ENCODE data around the gene PLCB1.

PLCB1 gene

DNA sequence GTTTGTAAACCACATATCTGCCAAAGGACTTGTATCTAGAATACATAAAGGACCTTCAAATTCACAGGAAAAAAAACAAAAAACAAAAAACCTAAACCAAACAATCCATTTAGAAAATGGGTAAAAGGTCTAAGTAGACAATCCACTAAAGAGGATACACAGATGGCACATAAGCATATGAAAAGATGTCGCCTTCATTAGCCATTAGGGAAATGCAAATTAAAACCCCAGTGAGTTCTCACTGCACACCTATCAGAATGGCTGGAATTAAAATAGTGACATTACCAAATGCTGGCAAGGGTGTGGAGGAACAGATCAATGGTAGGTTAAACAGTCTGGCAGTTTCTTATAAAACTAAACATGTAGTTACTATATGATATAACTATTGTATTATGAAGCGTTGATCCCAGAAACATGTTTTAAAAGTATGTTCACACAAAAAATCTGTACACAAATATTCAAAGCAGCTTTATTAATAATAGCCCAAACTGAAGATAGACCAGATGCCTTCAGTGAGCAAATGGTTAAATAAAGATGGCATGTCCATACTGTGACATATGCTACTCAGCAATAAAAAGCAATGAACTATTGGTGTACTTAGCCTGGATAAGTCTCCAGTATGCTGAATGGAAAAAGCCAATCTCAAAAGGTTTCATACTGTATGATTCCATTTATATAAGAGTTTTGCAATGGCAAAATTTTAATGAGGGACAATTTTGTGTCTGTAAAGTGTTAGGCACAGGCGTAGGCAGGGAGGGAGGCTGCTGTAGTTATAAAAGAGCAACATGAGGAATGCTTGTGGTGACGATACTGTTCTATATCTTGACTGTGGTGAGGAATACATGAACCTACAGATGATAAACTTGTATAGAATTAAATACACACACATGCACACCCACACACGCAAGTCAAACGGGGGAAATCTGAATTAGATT is 43.9 kb downstream of the PLCB1 start:
- DNase-seq (ENCODE audit: low spot score): no peak
- TF ChIP-seq, protein P1, sequence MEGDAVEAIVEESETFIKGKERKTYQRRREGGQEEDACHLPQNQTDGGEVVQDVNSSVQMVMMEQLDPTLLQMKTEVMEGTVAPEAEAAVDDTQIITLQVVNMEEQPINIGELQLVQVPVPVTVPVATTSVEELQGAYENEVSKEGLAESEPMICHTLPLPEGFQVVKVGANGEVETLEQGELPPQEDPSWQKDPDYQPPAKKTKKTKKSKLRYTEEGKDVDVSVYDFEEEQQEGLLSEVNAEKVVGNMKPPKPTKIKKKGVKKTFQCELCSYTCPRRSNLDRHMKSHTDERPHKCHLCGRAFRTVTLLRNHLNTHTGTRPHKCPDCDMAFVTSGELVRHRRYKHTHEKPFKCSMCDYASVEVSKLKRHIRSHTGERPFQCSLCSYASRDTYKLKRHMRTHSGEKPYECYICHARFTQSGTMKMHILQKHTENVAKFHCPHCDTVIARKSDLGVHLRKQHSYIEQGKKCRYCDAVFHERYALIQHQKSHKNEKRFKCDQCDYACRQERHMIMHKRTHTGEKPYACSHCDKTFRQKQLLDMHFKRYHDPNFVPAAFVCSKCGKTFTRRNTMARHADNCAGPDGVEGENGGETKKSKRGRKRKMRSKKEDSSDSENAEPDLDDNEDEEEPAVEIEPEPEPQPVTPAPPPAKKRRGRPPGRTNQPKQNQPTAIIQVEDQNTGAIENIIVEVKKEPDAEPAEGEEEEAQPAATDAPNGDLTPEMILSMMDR (IDR thresholded peaks at IDR 0.05; ENCODE audit: extremely low read depth, missing control alignments): no peak

GRCh38 chr20:8183526-8183925 is 51.5 kb downstream of the PLCB1 start:
- TF ChIP-seq, protein P1 (IDR thresholded peaks at IDR 0.05; ENCODE audit: extremely low read depth, missing control alignments): no peak
- DNase-seq (ENCODE audit: low spot score): no peak

DNA sequence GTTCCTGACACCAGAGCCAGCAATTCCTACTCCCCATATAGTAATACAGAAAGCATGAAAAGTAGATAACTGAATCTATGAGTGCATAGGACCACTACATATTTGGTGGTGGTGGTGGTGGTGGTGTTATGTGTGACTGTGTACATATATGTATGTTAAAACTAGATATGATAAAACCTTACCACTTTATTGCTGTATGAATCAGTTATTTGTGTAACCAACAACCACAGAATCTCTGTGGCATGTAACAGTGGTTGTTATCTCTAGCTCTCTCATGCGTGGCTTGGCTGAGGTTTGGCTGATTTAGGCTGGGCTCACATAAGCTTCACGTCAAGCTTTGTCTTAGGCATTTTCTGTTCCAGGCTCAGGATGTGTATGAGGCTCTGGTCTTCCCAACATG is 55.7 kb downstream of the PLCB1 start:
- TF ChIP-seq, protein P1 (IDR thresholded peaks at IDR 0.05; ENCODE audit: extremely low read depth, missing control alignments): no peak
- DNase-seq (ENCODE audit: low spot score): no peak

GRCh38 chr20:8190043-8190880 is 58.2 kb downstream of the PLCB1 start:
- TF ChIP-seq, protein P1 (IDR thresholded peaks at IDR 0.05; ENCODE audit: extremely low read depth, missing control alignments): no peak
- no peak for DNase-seq (ENCODE audit: low spot score)

DNA sequence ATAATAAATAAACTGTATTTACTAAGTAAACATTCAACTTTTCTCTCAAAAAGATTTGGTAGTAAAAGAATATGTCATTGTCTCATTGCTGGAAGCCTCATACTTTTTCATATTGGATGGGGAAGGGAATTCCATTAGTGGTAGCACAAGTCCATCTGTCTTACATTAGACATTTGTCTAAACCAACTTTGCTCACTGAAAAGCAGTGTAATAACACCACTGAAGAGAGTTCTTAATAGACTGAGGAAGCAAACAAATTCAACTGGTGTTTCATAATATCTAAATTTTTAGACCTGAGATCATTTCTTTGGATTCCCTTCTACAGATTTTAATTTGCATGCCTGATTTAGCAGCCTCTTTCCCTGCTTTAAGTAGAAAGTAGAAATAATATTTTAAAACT is 62.7 kb downstream of the PLCB1 start:
- DNase-seq (ENCODE audit: low spot score): no peak
- TF ChIP-seq, protein P1 (IDR thresholded peaks at IDR 0.05; ENCODE audit: extremely low read depth, missing control alignments): no peak

DNA sequence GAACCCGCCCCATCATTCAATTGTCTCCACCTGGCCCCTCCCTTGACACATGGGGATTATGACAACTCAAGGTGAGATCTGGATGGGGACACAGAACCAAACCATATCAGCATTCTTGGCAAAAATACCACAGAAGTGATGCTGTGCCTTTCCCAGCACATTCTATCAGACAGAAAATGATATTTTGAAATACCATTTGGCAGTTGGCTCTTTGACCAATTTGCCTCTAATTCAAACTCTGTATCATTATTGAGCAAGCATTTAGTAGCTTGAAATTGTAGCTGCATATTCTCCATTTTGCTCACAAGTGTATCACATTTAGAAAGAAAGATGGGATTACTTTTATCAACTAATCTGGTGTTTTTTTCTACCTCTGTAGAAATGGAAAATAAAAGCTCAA is 64.0 kb downstream of the PLCB1 start:
- DNase-seq (ENCODE audit: low spot score): no peak
- TF ChIP-seq, protein P1 (IDR thresholded peaks at IDR 0.05; ENCODE audit: extremely low read depth, missing control alignments): no peak

GRCh38 chr20:8200220-8200619 is 68.2 kb downstream of the PLCB1 start:
- TF ChIP-seq, protein P1 (IDR thresholded peaks at IDR 0.05; ENCODE audit: extremely low read depth, missing control alignments): no peak

More at GRCh38 chr20:8200220-8200619, 68.2 kb downstream of the PLCB1 start:
- DNase-seq (ENCODE audit: low spot score): no peak

All from GM20000 (cell line).